GM12864 (cell line): ENCODE measurements around the gene ALK.

ENCODE experiments used
- DNase-seq: peaks from one replicate; pipeline ENCODE4 v3.0.0-alpha.2; 2011; ENCODE audit warnings: low read depth
- H3K4me3 ChIP-seq: 2 replicates; pipeline ENCODE4 v1.5.1; 2011; ENCODE audit warnings: mild to moderate bottlenecking, low read depth, low read length, control low read depth
- TF ChIP-seq, protein P1 (sequence below): IDR thresholded peaks from 2 replicates; pipeline ENCODE4 v1.5.1; 2011; ENCODE audit warnings: low read depth, mild to moderate bottlenecking, moderate library complexity, low read length, control low read depth, inconsistent platforms; ENCODE audit errors: missing control alignments

The ALK gene

GRCh38 chr2:29184531-29184930 lies 736.9 kb downstream of the ALK start:
- DNase-seq, result no peak
- TF ChIP-seq, protein P1, sequence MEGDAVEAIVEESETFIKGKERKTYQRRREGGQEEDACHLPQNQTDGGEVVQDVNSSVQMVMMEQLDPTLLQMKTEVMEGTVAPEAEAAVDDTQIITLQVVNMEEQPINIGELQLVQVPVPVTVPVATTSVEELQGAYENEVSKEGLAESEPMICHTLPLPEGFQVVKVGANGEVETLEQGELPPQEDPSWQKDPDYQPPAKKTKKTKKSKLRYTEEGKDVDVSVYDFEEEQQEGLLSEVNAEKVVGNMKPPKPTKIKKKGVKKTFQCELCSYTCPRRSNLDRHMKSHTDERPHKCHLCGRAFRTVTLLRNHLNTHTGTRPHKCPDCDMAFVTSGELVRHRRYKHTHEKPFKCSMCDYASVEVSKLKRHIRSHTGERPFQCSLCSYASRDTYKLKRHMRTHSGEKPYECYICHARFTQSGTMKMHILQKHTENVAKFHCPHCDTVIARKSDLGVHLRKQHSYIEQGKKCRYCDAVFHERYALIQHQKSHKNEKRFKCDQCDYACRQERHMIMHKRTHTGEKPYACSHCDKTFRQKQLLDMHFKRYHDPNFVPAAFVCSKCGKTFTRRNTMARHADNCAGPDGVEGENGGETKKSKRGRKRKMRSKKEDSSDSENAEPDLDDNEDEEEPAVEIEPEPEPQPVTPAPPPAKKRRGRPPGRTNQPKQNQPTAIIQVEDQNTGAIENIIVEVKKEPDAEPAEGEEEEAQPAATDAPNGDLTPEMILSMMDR, result no peak
- no peak overlapping the region for H3K4me3 ChIP-seq

DNA sequence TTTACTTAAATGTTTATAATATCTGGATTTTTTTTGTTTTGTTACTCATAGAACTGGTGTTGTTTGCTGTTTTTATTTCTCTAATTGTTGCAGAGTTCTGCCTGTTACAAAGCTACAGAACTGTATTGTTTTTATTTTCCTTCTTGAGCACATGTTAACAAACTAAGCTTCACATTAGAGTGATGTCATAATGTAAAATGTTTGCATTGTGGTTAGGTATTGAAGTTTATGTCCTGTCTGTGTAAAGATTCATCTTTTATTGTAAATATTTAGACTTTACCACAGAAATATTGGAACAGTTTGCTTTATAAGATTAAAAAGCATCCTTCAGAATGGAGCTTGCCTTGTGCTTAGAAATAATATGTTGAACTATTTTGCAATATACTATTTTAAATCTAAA lies 738.5 kb downstream of the ALK start:
- no peak for DNase-seq
- TF ChIP-seq, protein P1, result no peak
- no peak overlapping the region for H3K4me3 ChIP-seq

GRCh38 chr2:29182334-29182733 lies 739.1 kb downstream of the ALK start:
- DNase-seq, result no peak
- TF ChIP-seq, protein P1, result no peak
- H3K4me3 ChIP-seq, result no peak overlapping the region

DNA sequence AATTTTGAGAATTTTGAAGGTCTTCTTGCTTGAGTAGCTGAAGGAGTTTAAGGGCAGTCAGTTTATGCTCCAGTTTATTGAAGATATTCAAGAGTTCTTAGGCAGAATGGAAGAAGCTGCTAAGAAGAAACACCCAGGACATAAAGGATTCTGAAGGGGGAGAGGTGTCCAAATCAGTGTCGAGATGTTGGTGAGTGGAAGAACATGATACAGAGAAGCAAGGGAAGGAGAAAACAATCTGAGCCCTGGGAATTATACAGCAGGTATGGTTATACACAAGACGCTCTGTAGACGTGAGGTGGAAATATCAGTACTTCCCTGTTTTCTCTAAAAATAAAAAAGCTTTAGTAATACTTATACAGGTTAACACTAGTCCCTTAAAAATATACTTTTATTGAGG lies 746.0 kb downstream of the ALK start:
- TF ChIP-seq, protein P1, result no peak
- no peak overlapping the region for H3K4me3 ChIP-seq
- DNase-seq, result no peak

- H3K4me3 ChIP-seq, result no peak overlapping the region
- DNase-seq, result no peak
- TF ChIP-seq, protein P1, result no peak
These were observed 746.4 kb downstream of the ALK start for GRCh38 chr2:29174937-29175336.

GRCh38 chr2:29166242-29167039 lies 754.9 kb downstream of the ALK start:
- TF ChIP-seq, protein P1, result no peak
- H3K4me3 ChIP-seq, result no peak overlapping the region
- no peak for DNase-seq
